ENCODE measurements around the gene FRG1.

DNA sequence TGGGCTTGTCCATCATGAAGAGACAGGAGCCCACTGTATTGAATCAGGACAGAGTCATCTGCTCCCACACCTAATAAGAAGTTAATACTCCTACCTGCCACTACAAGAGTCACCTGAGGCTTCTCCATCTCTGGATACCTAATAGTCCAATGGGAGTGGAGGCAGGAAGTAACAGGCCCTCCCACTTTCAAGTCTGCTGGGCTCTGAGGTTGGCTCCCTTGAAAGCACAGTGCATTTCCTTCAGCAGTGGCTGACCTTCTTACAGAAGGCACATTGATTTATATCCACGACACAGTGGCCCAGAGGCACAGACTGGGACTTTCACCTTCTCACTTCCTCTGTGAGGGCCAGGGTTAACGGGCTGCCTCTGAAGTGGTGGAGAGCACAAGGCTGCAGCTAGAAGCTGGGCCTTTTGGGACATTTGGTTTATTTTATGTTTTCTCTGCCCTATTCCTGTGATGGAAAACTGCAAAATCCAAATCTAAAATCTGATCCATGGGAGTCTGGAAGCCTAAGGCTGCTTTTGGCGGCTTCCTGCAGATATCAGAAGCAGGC, 48.3 kb downstream of the FRG1 start:
- TF ChIP-seq, protein P1, sequence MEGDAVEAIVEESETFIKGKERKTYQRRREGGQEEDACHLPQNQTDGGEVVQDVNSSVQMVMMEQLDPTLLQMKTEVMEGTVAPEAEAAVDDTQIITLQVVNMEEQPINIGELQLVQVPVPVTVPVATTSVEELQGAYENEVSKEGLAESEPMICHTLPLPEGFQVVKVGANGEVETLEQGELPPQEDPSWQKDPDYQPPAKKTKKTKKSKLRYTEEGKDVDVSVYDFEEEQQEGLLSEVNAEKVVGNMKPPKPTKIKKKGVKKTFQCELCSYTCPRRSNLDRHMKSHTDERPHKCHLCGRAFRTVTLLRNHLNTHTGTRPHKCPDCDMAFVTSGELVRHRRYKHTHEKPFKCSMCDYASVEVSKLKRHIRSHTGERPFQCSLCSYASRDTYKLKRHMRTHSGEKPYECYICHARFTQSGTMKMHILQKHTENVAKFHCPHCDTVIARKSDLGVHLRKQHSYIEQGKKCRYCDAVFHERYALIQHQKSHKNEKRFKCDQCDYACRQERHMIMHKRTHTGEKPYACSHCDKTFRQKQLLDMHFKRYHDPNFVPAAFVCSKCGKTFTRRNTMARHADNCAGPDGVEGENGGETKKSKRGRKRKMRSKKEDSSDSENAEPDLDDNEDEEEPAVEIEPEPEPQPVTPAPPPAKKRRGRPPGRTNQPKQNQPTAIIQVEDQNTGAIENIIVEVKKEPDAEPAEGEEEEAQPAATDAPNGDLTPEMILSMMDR (IDR thresholded peaks at IDR 0.05), result no peak
- TF ChIP-seq ZFX (IDR thresholded peaks at IDR 0.05; ENCODE audit: borderline replicate concordance), result no peak

All from 22Rv1 (cell line).